H1 (cell line): Measurements from ENCODE around the gene SMARCB1. TPM values are rescaled to one million over a fixed set of nuclear protein-coding genes. Genes with fewer than 3 reads are reported as not detected.

Experiments
- CTCF ChIA-PET: fragments of 300-600 bp; sonication (Branson Sonifier 250); formaldehyde crosslinking; loops from one replicate; lab custom pipeline; 2021; ENCODE audit not compliant: partially characterized antibody; lab: Charles Lee
- POLR2A ChIA-PET: fragments of 300-600 bp; sonication (Branson Sonifier 250); formaldehyde crosslinking; loops from one replicate; lab custom pipeline; 2021; ENCODE audit warnings: inconsistent platforms; ENCODE audit not compliant: partially characterized antibody; lab: Charles Lee
- DNase-seq, 2 experiments: peaks; one replicate each; pipeline versions ENCODE4 v3.0.0 to v3.0.0-alpha.2; 2010 to 2022; ENCODE audit warnings: low spot score in 2 of 2, low read depth in 1 of 2, mixed read lengths in 1 of 2
- FAIRE-seq: peaks from 2 replicates; lab custom pipeline; 2011; peaks lifted over from hg19 to GRCh38; lab: Jason Lieb, UNC
- H2AFZ ChIP-seq: 2 replicates; pipeline ENCODE4 v1.8.1; 2012; ENCODE audit warnings: low read length, inconsistent platforms
- H2AK5ac ChIP-seq: 2 replicates; pipeline ENCODE4 v1.6.1; 2013; ENCODE audit warnings: low read depth, low read length
- H2BK120ac ChIP-seq: replicated peaks from 2 replicates; pipeline ENCODE3; 2013; ENCODE audit warnings: low read depth, low read length, inconsistent platforms
- H2BK12ac ChIP-seq: 2 replicates; pipeline ENCODE4 v1.6.1; 2013; ENCODE audit warnings: low read depth, low read length
- H2BK15ac ChIP-seq: 2 replicates; pipeline ENCODE4 v1.6.1; 2013; ENCODE audit warnings: low read length
- H2BK20ac ChIP-seq: 2 replicates; pipeline ENCODE4 v1.6.1; 2013; ENCODE audit warnings: low read length
- H2BK5ac ChIP-seq: 2 replicates; pipeline ENCODE4 v1.6.1; 2013; ENCODE audit warnings: low read depth, low read length
- H3K14ac ChIP-seq: 2 replicates; pipeline ENCODE4 v1.6.1; 2013; ENCODE audit warnings: inconsistent platforms; ENCODE audit not compliant: insufficient read length
- H3K18ac ChIP-seq: 2 replicates; pipeline ENCODE4 v1.6.1; 2013; ENCODE audit warnings: low read length; ENCODE audit errors: extremely low read depth
- H3K23ac ChIP-seq: 2 replicates; pipeline ENCODE4 v1.6.1; 2013; ENCODE audit warnings: inconsistent platforms; ENCODE audit not compliant: insufficient read length
- H3K23me2 ChIP-seq: 2 replicates; pipeline ENCODE4 v1.6.1; 2013; ENCODE audit warnings: low read depth, low read length
- H3K27ac ChIP-seq: 2 replicates; pipeline ENCODE4 v1.6.1; 2011; ENCODE audit warnings: low read depth, low read length, inconsistent platforms
- H3K27me3 ChIP-seq, 4 experiments: replicated peaks in 1 of 4; 1 replicate in 1 of 4; 2 replicates in 3 of 4; pipeline versions ENCODE4 v1.6.1 to v1.8.1; 2011 to 2013; ENCODE audit warnings: low read length in 3 of 4, mild to moderate bottlenecking in 3 of 4, inconsistent platforms in 2 of 4, mixed read lengths in 2 of 4, moderate library complexity in 1 of 4; ENCODE audit not compliant: control insufficient read depth in 3 of 4, insufficient read depth in 3 of 4; ENCODE audit errors: extremely low read depth in 1 of 4
- H3K36me3 ChIP-seq, 4 experiments: 2 replicates each; pipeline versions ENCODE4 v1.6.1 to v1.8.1; 2011 to 2013; ENCODE audit warnings: mild to moderate bottlenecking in 4 of 4, low read length in 3 of 4, moderate library complexity in 2 of 4, control low read depth in 1 of 4, inconsistent platforms in 1 of 4; ENCODE audit not compliant: insufficient read depth in 4 of 4, control insufficient read depth in 2 of 4
- H3K4ac ChIP-seq: replicated peaks from 2 replicates; pipeline ENCODE3; 2013; ENCODE audit warnings: low read length, low read depth, mixed read lengths, inconsistent platforms; ENCODE audit not compliant: insufficient read length
- H3K4me1 ChIP-seq, 4 experiments: replicated peaks in 1 of 4; 1 replicate in 1 of 4; 2 replicates in 3 of 4; pipeline versions ENCODE4 v1.6.1 to v1.8.1; 2011 to 2013; ENCODE audit warnings: low read length in 3 of 4, inconsistent platforms in 2 of 4, mixed read lengths in 1 of 4; ENCODE audit not compliant: insufficient read depth in 4 of 4, control insufficient read depth in 3 of 4
- H3K4me2 ChIP-seq, 2 experiments: 2 replicates each; pipeline versions ENCODE4 v1.6.1 to v1.8.1; 2011 to 2013; ENCODE audit warnings: low read depth in 2 of 2, low read length in 2 of 2, control low read depth in 1 of 2, inconsistent platforms in 1 of 2, mild to moderate bottlenecking in 1 of 2; ENCODE audit not compliant: insufficient read depth in 1 of 2
- H3K4me3 ChIP-seq, 4 experiments: fragments of 200-600, 300-600 bp in 1 of 4; sonication (generic), shearing (Covaris generic), sonication (Bioruptor Twin) in 1 of 4; 2 replicates each; pipeline versions ENCODE4 v1.5.1 to v1.8.1; 2011 to 2016; ENCODE audit warnings: low read length in 4 of 4, low read depth in 3 of 4, control low read depth in 2 of 4, inconsistent platforms in 2 of 4, mild to moderate bottlenecking in 2 of 4, mixed read lengths in 1 of 4, moderate library complexity in 1 of 4; ENCODE audit not compliant: insufficient read depth in 2 of 4; ENCODE audit errors: extremely low read depth in 1 of 4
- H3K56ac ChIP-seq: replicated peaks from 2 replicates; pipeline ENCODE3; 2013; ENCODE audit warnings: low read depth, mild to moderate bottlenecking, mixed read lengths, low read length, inconsistent platforms; ENCODE audit not compliant: insufficient read length
- H3K79me1 ChIP-seq: 2 replicates; pipeline ENCODE4 v1.6.1; 2013; ENCODE audit warnings: low read depth, low read length, control low read depth
- H3K79me2 ChIP-seq, 2 experiments: 2 replicates each; pipeline versions ENCODE4 v1.6.1 to v1.8.1; 2012 to 2013; ENCODE audit warnings: low read length in 2 of 2, mild to moderate bottlenecking in 2 of 2, inconsistent platforms in 1 of 2; ENCODE audit not compliant: insufficient read depth in 2 of 2, control insufficient read depth in 1 of 2
- H3K9ac ChIP-seq, 4 experiments: replicated peaks in 1 of 4; 1 replicate in 1 of 4; 2 replicates in 3 of 4; pipeline versions ENCODE4 v1.6.1 to v1.8.1; 2011 to 2013; ENCODE audit warnings: low read depth in 3 of 4, low read length in 3 of 4, control low read depth in 2 of 4, mild to moderate bottlenecking in 2 of 4, moderate library complexity in 2 of 4, inconsistent platforms in 1 of 4; ENCODE audit errors: extremely low read depth in 1 of 4
- H3K9me3 ChIP-seq, 2 experiments: 2 replicates each; pipeline versions ENCODE4 v1.6.1 to v1.8.1; 2012 to 2013; ENCODE audit warnings: mild to moderate bottlenecking in 2 of 2, moderate library complexity in 2 of 2, control low read depth in 1 of 2, inconsistent platforms in 1 of 2, low read depth in 1 of 2, low read length in 1 of 2, mixed read lengths in 1 of 2; ENCODE audit not compliant: insufficient read depth in 2 of 2
- H4K20me1 ChIP-seq, 2 experiments: replicated peaks in 1 of 2; 2 replicates each; pipeline versions ENCODE3 to v1.8.1; 2011 to 2013; ENCODE audit warnings: inconsistent platforms in 2 of 2, low read length in 2 of 2, mild to moderate bottlenecking in 1 of 2; ENCODE audit not compliant: insufficient read depth in 2 of 2, control insufficient read depth in 1 of 2
- H4K5ac ChIP-seq: 2 replicates; pipeline ENCODE4 v1.6.1; 2013; ENCODE audit warnings: low read length, low read depth, mixed read lengths, inconsistent platforms; ENCODE audit not compliant: insufficient read length
- H4K8ac ChIP-seq: 2 replicates; pipeline ENCODE4 v1.8.0; 2013; ENCODE audit warnings: mild to moderate bottlenecking, moderate library complexity, low read length, inconsistent platforms; ENCODE audit not compliant: insufficient read depth; ENCODE audit errors: extremely low read depth
- H4K91ac ChIP-seq: replicated peaks from 2 replicates; pipeline ENCODE3; 2013; ENCODE audit warnings: low read length, mixed read lengths, inconsistent platforms; ENCODE audit not compliant: insufficient read length
- CBX5 ChIP-seq: fragments of 300-800, 300-1000 bp; sonication (generic); IDR thresholded peaks from 2 replicates; pipeline ENCODE4 v1.7.1; 2016; ENCODE audit warnings: antibody characterized with exemption, low read length, low read depth
- CREB1 ChIP-seq: IDR thresholded peaks from 2 replicates; pipeline ENCODE4 v1.6.1; 2012; ENCODE audit warnings: inconsistent platforms
- E2F6 ChIP-seq: IDR thresholded peaks from 2 replicates; pipeline ENCODE4 v1.6.1; 2012; ENCODE audit warnings: inconsistent platforms
- EGR1 ChIP-seq: IDR thresholded peaks from 2 replicates; pipeline ENCODE4 v1.6.1; 2011; ENCODE audit warnings: low read depth, low read length, borderline replicate concordance
- KDM4A ChIP-seq: IDR thresholded peaks from one replicate; pipeline ENCODE4 v1.7.1; 2012; ENCODE audit warnings: low read depth, mild to moderate bottlenecking, moderate library complexity, low read length, inconsistent platforms; ENCODE audit not compliant: severe bottlenecking
- POLR2A ChIP-seq, 2 experiments: IDR thresholded peaks; 1 replicate in 1 of 2; 2 replicates in 1 of 2; pipeline ENCODE4 v1.6.1; 2011; ENCODE audit warnings: low read depth in 2 of 2, low read length in 2 of 2, mild to moderate bottlenecking in 2 of 2; ENCODE audit errors: control extremely low read depth in 1 of 2
- POLR2AphosphoS5 ChIP-seq: IDR thresholded peaks from 2 replicates; pipeline ENCODE4 v1.6.1; 2011; ENCODE audit warnings: low read depth, low read length
- RFX5 ChIP-seq: IDR thresholded peaks from 2 replicates; pipeline ENCODE4 v1.6.1; 2011; ENCODE audit warnings: low read depth, low read length, improper control_type of control experiment, borderline replicate concordance
- SP2 ChIP-seq: IDR thresholded peaks from 2 replicates; pipeline ENCODE4 v1.6.1; 2012; ENCODE audit warnings: mild to moderate bottlenecking, low read length, inconsistent platforms
- TBP ChIP-seq: IDR thresholded peaks from 2 replicates; pipeline ENCODE4 v1.6.1; 2011; ENCODE audit warnings: low read depth, low read length, improper control_type of control experiment
- WGBS, 2 experiments: shearing (Covaris generic) in 1 of 2; methylation state at CpG; one replicate each; pipeline versions ENCODE4 v1.1.6 to v1.1.7; 2013 to 2015; ENCODE audit warnings: low lambda C conversion rate in 2 of 2, mixed read lengths in 2 of 2, inconsistent platforms in 1 of 2, low coverage in 1 of 2, missing lambda C conversion rate in 1 of 2; ENCODE audit not compliant: insufficient replicate concordance in 2 of 2, insufficient coverage in 1 of 2, insufficient read length in 1 of 2; ENCODE audit errors: extremely low coverage in 1 of 2, missing lambda C conversion rate in 1 of 2; 5-methylcytosine and 5-hydroxymethylcytosine counted together
- polyA plus RNA-seq, 7 experiments: library from polyadenylated mRNA; depleted of rRNA in 3 of 7; stranded (reverse) in 5 of 7; unstranded in 2 of 7; fragments of >200 nt in 5 of 7; fragments of 200-250 nt in 2 of 7; gene quantifications; 1 replicate in 5 of 7; 2 replicates in 1 of 7; 4 replicates in 1 of 7; pipeline versions ENCODE4 v1.2.1 to v1.2.3, GENCODE V29; 2011 to 2013; ENCODE audit warnings: missing spikeins in 2 of 7, mixed read lengths in 2 of 7
- total RNA-seq: library from RNA; stranded (reverse); fragmentation: NEBNext Ultra II Directional; extraction: Animal tissue kit (Norgen Biotek cat#: 25700); gene quantifications from 2 replicates; pipeline ENCODE4 v1.2.1, GENCODE V29; 2021

Gene SMARCB1
- total and polyA plus RNA-seq, 2 of the 8 experiments (the other 6 are each of a cell fraction or from before 2014, with no cell fraction given): 116 to 145 TPM

DNA sequence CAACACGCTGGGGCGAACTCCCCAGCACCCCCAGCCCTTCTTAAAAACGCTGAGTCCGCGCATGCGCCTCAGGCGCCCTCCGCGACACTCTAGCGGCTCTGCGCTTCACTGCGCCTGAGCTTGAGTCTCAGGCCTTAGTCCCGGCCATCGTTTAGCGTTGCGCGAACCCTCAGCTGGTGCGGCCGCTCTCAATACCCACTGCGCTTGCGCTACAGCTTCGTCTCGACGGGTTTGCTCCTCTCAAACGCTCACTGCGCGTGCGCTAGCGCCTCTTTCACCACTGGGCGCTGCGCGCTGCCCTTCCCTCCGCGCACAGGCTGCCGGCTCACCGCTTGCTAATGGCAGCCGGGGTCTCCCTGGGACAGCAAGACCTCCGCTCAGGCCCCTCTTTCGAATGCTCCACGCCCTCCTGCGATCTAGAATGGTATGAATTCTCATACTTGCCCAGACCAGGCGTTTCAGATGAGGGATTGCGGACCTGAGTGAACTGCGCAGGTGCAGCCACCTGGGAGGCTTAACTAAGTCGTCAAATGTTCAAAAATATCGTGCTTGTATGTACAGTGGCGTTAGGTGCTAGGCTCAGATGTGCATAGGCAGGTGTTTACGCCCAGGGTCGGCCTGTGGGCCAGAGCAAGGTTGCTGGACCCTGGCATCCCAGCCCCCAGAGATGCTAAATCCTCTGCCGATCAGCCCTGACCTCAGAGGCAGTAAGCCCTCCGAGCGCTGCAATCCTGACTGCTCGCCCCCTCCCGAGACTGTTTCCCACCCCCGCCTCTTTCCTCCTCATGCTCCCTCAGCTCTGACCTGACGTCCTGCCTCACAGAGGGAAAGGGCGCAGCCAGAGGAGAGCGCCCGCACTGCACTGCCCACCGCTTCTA lies 71.1 kb downstream of the SMARCB1 start, which contains the start of gene SLC2A11:
SLC2A11 (plus strand) TSS at position 270 of the 878 bp plus-strand sequence; CDS start at position 395, 125 bp downstream.
- Histone ChIP-seq H4K91ac (peak within 1 kb of the TSS; percentile 96), H4K8ac (peak within 1 kb of the TSS; percentile 90), H3K79me1 (no peaks in the 10 kb centered on the region), H3K23ac (no peak within 1 kb of the TSS), H2AFZ (peak within 1 kb of the TSS; percentile 97), H2BK120ac (peak within 1 kb of the TSS; percentile 66), H3K23me2 (peaks cover 11% of the 10 kb centered on the region), H3K4me1 (peaks cover 3 to 15% (median 5%) of the 10 kb centered on the region in 4 experiments; a peak in 6 of 7 replicates), H3K18ac (peak within 1 kb of the TSS; percentile 93), H2BK15ac (peak within 1 kb of the TSS; percentile 72; the same call in 1 of the 2 replicates), H3K79me2 (no peaks in the 10 kb centered on the region), H3K27ac (peak within 1 kb of the TSS; percentile 68), H3K36me3 (no peaks in the 10 kb centered on the region), H2AK5ac (no peak within 1 kb of the TSS), H2BK20ac (no peak within 1 kb of the TSS), H3K14ac (peak within 1 kb of the TSS; percentile 82), H3K27me3 (no peaks in the 10 kb centered on the region), H3K9me3 (no peaks in the 10 kb centered on the region), H2BK5ac (peak within 1 kb of the TSS; percentile 85), H4K5ac (peak within 1 kb of the TSS; percentile 98), H3K4me3 (peak within 1 kb of the TSS; percentile 48 to 84 (median 68)), H3K4me2 (peak within 1 kb of the TSS; percentile 76 to 97), H3K4ac (peak within 1 kb of the TSS; percentile 95), H2BK12ac (peak within 1 kb of the TSS; percentile 85; the same call in 1 of the 2 replicates), H3K56ac (peak within 1 kb of the TSS; percentile 83), H4K20me1 (peaks cover 0 to 6% of the 10 kb centered on the region in 2 experiments), H3K9ac (peak within 1 kb of the TSS in 3 of 4 experiments; percentile 54 to 66 (median 60); a peak in 6 of 7 replicates)
- FAIRE-seq (peak; percentile 58), DNase-seq (peak; percentile 95 to 96)
- ChIA-PET POLR2A (interaction anchor here (0.5 to 3.3 kb wide), 24 partner anchors 10 to 343 kb away, joined by 3 to 37 read pairs (median 4); partner anchors contain the start of genes DERL3, MIF and MMP11), CTCF (interaction anchor here (0.7 to 2.5 kb wide), 15 partner anchors 8 to 296 kb away, joined by 3 to 13 read pairs (median 5); partner anchors contain the start of genes CHCHD10 and MIF)
- 2% methylated on average over 60 of the region's 60 CpGs; no CpG with 5 or more reads in 1 of the 2 experiments for WGBS, 2 experiments
- TF ChIP-seq CREB1 (0 out of 2 replicates have a peak, but pooled peaks have one; percentile 13), KDM4A (peak; percentile 29), POLR2A (IDR thresholded peaks at IDR 0.05; ENCODE audit: control extremely low read depth in 1 of 2, low read depth in 2 of 2, low read length in 2 of 2) (peak in 1 of 2 experiments; percentile 66; a peak in 2 of 3 replicates), RFX5 (no peak), TBP (peak; percentile 71; the same call in 1 of the 2 replicates), CBX5 (no peak), POLR2AphosphoS5 (peak; percentile 51; the same call in 1 of the 2 replicates), E2F6 (peak; percentile 40; the same call in 1 of the 2 replicates), SP2 (no peak), EGR1 (0 out of 2 replicates have a peak, but pooled peaks have one; percentile 39)
